A549 (cell line): ENCODE results near the gene USP6NL. TPM values are rescaled to one million over a fixed set of nuclear protein-coding genes. Genes with fewer than 3 reads are reported as not detected.

Experiments used
- ATAC-seq, 2 experiments: fragments of 200-7000 bp in 1 of 2; fragments of >200 bp in 1 of 2; cut with Nextera tagmentation in 1 of 2; cut with Tn5 transposase in 1 of 2; 3 replicates each; pipeline versions ENCODE4 v1.8.0 to v1.9.1; 2018 to 2020; ENCODE audit warnings: mild to moderate bottlenecking in 1 of 2, moderate library complexity in 1 of 2
- CTCF ChIA-PET: fragments of 300-600 bp; sonication (Branson Sonifier 250); formaldehyde crosslinking; extraction: SDS; loops from one replicate; lab custom pipeline; 2021; ENCODE audit warnings: antibody characterized with exemption, inconsistent platforms; lab: Yijun Ruan, JAX
- POLR2A ChIA-PET: fragments of 350-600 bp; formaldehyde crosslinking; extraction: SDS; loops from one replicate; lab custom pipeline; 2021; ENCODE audit warnings: antibody characterized with exemption, inconsistent platforms; lab: Yijun Ruan, JAX
- DNase-seq, 2 experiments: peaks; one replicate each; pipeline versions ENCODE4 v3.0.0 to v3.0.0-alpha.2; 2011 to 2016; ENCODE audit warnings: low read depth in 1 of 2, low spot score in 1 of 2
- FAIRE-seq: peaks from 2 replicates; lab custom pipeline; 2011; peaks lifted over from hg19 to GRCh38; lab: Jason Lieb, UNC
- H3K27ac ChIP-seq, 2 experiments: fragments of >200 bp; sonication (Bioruptor Twin); formaldehyde crosslinking; 3 replicates each; pipeline ENCODE4 v1.5.1; 2016 to 2017
- H3K4me1 ChIP-seq: fragments of >200 bp; sonication (Bioruptor Twin); formaldehyde crosslinking; 3 replicates; pipeline ENCODE4 v1.6.1; 2016
- H3K4me2 ChIP-seq: fragments of >200 bp; sonication (Bioruptor Twin); formaldehyde crosslinking; 3 replicates; pipeline ENCODE4 v1.6.1; 2016
- H3K4me3 ChIP-seq: fragments of >200 bp; sonication (Bioruptor Twin); formaldehyde crosslinking; 3 replicates; pipeline ENCODE4 v1.5.1; 2016
- H3K9me3 ChIP-seq: fragments of >200 bp; sonication (Bioruptor Twin); formaldehyde crosslinking; 3 replicates; pipeline ENCODE4 v1.6.1; 2016
- CBX2 ChIP-seq: fragments of 200-600 bp; sonication (generic); IDR thresholded peaks from 2 replicates; pipeline ENCODE4 v1.6.1; 2016; ENCODE audit warnings: low read depth, mild to moderate bottlenecking, borderline replicate concordance
- CBX8 ChIP-seq: fragments of 200-600 bp; sonication (generic); IDR thresholded peaks from 2 replicates; pipeline ENCODE4 v1.6.1; 2016
- CEBPB ChIP-seq, 2 experiments: fragments of >200 bp in 1 of 2; sonication (Bioruptor Twin) in 1 of 2; formaldehyde crosslinking in 1 of 2; IDR thresholded peaks; 2 replicates each; pipeline ENCODE4 v1.6.1; 2012 to 2016
- CHD2 ChIP-seq: fragments of 150-350 bp; IDR thresholded peaks from 2 replicates; pipeline ENCODE4 v1.6.1; 2014; ENCODE audit warnings: low read length; ENCODE audit not compliant: partially characterized antibody
- CHD4 ChIP-seq: fragments of 200-600 bp; sonication (generic); IDR thresholded peaks from 2 replicates; pipeline ENCODE4 v1.6.1; 2016; ENCODE audit warnings: antibody characterized with exemption, mild to moderate bottlenecking, borderline replicate concordance
- EHF ChIP-seq: fragments of 250-450 bp; sonication (Bioruptor Pico); IDR thresholded peaks from 2 replicates; pipeline ENCODE4 v1.5.0; 2020; ENCODE audit warnings: mild to moderate bottlenecking
- EHMT2 ChIP-seq: fragments of 200-600 bp; sonication (generic); IDR thresholded peaks from 2 replicates; pipeline ENCODE4 v1.6.1; 2016; ENCODE audit warnings: antibody characterized with exemption, low read depth, mild to moderate bottlenecking, moderate library complexity
- FOSL2 ChIP-seq, 2 experiments: fragments of 450-650 bp in 1 of 2; fragments of >200 bp in 1 of 2; sonication (Bioruptor Twin) in 1 of 2; formaldehyde crosslinking; IDR thresholded peaks; 2 replicates each; pipeline versions ENCODE4 v1.5.0 to v1.6.1; 2016 to 2020; ENCODE audit warnings: mild to moderate bottlenecking in 1 of 2, moderate library complexity in 1 of 2
- GATA3 ChIP-seq: IDR thresholded peaks from 2 replicates; pipeline ENCODE4 v1.6.1; 2012; ENCODE audit warnings: borderline replicate concordance
- HDAC2 ChIP-seq: fragments of 200-600 bp; sonication (generic); IDR thresholded peaks from 2 replicates; pipeline ENCODE4 v1.6.1; 2016
- HOXB5 ChIP-seq: fragments of 250-450 bp; sonication (Bioruptor Pico); IDR thresholded peaks from 2 replicates; pipeline ENCODE4 v1.5.0; 2020; ENCODE audit warnings: mild to moderate bottlenecking, moderate library complexity
- KDM1A ChIP-seq: fragments of 200-600 bp; sonication (generic); IDR thresholded peaks from 2 replicates; pipeline ENCODE4 v1.6.1; 2016; ENCODE audit warnings: low read depth, mild to moderate bottlenecking
- KDM5A ChIP-seq: fragments of 200-600 bp; sonication (generic); IDR thresholded peaks from 2 replicates; pipeline ENCODE4 v1.6.1; 2016; ENCODE audit warnings: antibody characterized with exemption, mild to moderate bottlenecking
- MYC ChIP-seq: IDR thresholded peaks from 2 replicates; pipeline ENCODE4 v1.6.1; 2012; ENCODE audit warnings: mild to moderate bottlenecking, inconsistent platforms, low read length, improper control_type of control experiment, borderline replicate concordance
- NPAS2 ChIP-seq: fragments of 250-450 bp; sonication (Bioruptor Pico); IDR thresholded peaks from 2 replicates; pipeline ENCODE4 v1.8.0; 2022; ENCODE audit warnings: mild to moderate bottlenecking, moderate library complexity, borderline replicate concordance
- NR3C1 ChIP-seq: fragments of >200 bp; sonication (Bioruptor Twin); formaldehyde crosslinking; IDR thresholded peaks from 3 replicates; pipeline ENCODE4 v1.6.1; 2017
- PHF8 ChIP-seq: fragments of 200-600 bp; sonication (generic); IDR thresholded peaks from 2 replicates; pipeline ENCODE4 v1.6.1; 2016; ENCODE audit warnings: low read depth, mild to moderate bottlenecking, antibody characterized with exemption, moderate library complexity, borderline replicate concordance
- POLR2A ChIP-seq: IDR thresholded peaks from 2 replicates; pipeline ENCODE4 v1.6.1; 2012; ENCODE audit warnings: mild to moderate bottlenecking, low read length
- POLR2AphosphoS2 ChIP-seq: conservative IDR thresholded peaks from 2 replicates; pipeline ENCODE4 v1.6.1; 2012; ENCODE audit warnings: low read length, improper control_type of control experiment, inconsistent platforms
- RAD21 ChIP-seq, 2 experiments: fragments of >200 bp in 1 of 2; sonication (Bioruptor Twin) in 1 of 2; formaldehyde crosslinking in 1 of 2; IDR thresholded peaks in 1 of 2; conservative IDR thresholded peaks in 1 of 2; 2 replicates in 1 of 2; 3 replicates in 1 of 2; pipeline ENCODE4 v1.6.1; 2012 to 2018; ENCODE audit warnings: inconsistent platforms in 1 of 2
- RCOR1 ChIP-seq: fragments of 150-350 bp; IDR thresholded peaks from 2 replicates; pipeline ENCODE4 v1.6.1; 2014; ENCODE audit warnings: antibody characterized with exemption, low read length, low read depth
- RFX5 ChIP-seq: fragments of 450-650 bp; IDR thresholded peaks from 2 replicates; pipeline ENCODE4 v1.7.1; 2014; ENCODE audit warnings: antibody characterized with exemption, mild to moderate bottlenecking, moderate library complexity
- RNF2 ChIP-seq: fragments of 200-600 bp; sonication (generic); IDR thresholded peaks from 2 replicates; pipeline ENCODE4 v1.6.1; 2016; ENCODE audit warnings: low read depth, mild to moderate bottlenecking, antibody characterized with exemption, moderate library complexity, borderline replicate concordance
- SREBF2 ChIP-seq: fragments of 450-650 bp; IDR thresholded peaks from 2 replicates; pipeline ENCODE4 v1.6.1; 2014; ENCODE audit warnings: mild to moderate bottlenecking, moderate library complexity
- TFCP2L1 ChIP-seq: fragments of 250-450 bp; sonication (Bioruptor Pico); IDR thresholded peaks from 2 replicates; pipeline ENCODE4 v1.5.0; 2021; ENCODE audit warnings: mild to moderate bottlenecking
- TP53 ChIP-seq: fragments of 250-450 bp; sonication (Bioruptor Pico); IDR thresholded peaks from 2 replicates; pipeline ENCODE4 v1.5.0; 2021; ENCODE audit warnings: mild to moderate bottlenecking, moderate library complexity
- ZC3H11A ChIP-seq: fragments of 450-650 bp; IDR thresholded peaks from 2 replicates; pipeline ENCODE4 v1.6.1; 2014; ENCODE audit warnings: antibody characterized with exemption, mild to moderate bottlenecking
- ZNF302 ChIP-seq: fragments of 250-450 bp; sonication (Bioruptor Pico); IDR thresholded peaks from 2 replicates; pipeline ENCODE4 v1.9.0; 2021; ENCODE audit warnings: inconsistent platforms, mild to moderate bottlenecking, moderate library complexity
- WGBS: methylation state at CpG from one replicate; pipeline ENCODE4 v1.1.6; 2017; ENCODE audit errors: missing lambda C conversion rate; 5-methylcytosine and 5-hydroxymethylcytosine counted together
- polyA plus RNA-seq, 4 experiments: library from polyadenylated mRNA; depleted of rRNA in 3 of 4; stranded (reverse); fragments of >200 nt; fragmentation: RNase III in 1 of 4; extraction: RNeasy Plus Mini Kit Qiagen cat#74134 plus additional on column Dnase treatment in 1 of 4; gene quantifications; 2 replicates in 3 of 4; 3 replicates in 1 of 4; pipeline ENCODE4 v1.2.3, GENCODE V29; 2011 to 2017
- TF ChIP-seq, protein P1 (sequence below): fragments of 250-450 bp; sonication (Bioruptor Pico); IDR thresholded peaks from 2 replicates; pipeline ENCODE4 v1.5.0; 2020; ENCODE audit warnings: low read depth, mild to moderate bottlenecking, moderate library complexity
- TF ChIP-seq, protein P2 (sequence below): fragments of 150-350 bp; IDR thresholded peaks from 2 replicates; pipeline ENCODE4 v1.6.1; 2014; ENCODE audit warnings: low read depth, mild to moderate bottlenecking, low read length
- TF ChIP-seq, protein P3 (sequence below): fragments of >200 bp; sonication (Bioruptor Twin); formaldehyde crosslinking; IDR thresholded peaks from 3 replicates; pipeline ENCODE4 v1.5.1; 2016

USP6NL gene
- polyA plus RNA-seq, 2 of the 4 experiments (the other 2 are of a cell fraction): 10.6 to 18.2 TPM

DNA sequence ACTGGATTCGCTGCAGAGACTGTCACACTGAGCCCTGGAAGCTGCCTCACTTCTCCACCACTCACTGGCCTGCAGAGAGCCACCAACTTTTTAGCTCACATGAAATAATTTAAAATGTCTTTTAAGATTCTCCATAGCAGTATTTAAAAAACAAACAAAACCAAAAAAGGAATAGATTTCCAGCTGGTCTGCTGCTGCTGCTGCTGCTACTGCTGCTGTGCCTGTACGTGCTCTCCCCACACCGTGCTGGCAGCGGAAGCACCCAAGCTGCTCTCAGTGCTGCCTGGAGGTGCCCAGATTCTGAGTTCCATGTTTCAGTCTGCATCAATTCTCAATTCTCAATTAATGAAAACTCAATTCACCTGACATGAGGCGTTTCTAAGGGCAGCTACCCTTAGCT lies 146.0 kb downstream of the USP6NL start:
- FAIRE-seq (no peak), ATAC-seq (no peak), DNase-seq (no peak)
- Histone ChIP-seq H3K4me1 (no peaks in the 10 kb centered on the region), H3K27ac (no peak overlapping the region), H3K4me2 (no peak overlapping the region), H3K9me3 (no peaks in the 10 kb centered on the region), H3K4me3 (no peak overlapping the region)
- WGBS: 89% methylated on average over 5 of the region's 5 CpGs
- ChIA-PET CTCF (interaction anchor here (1.0 to 1.6 kb wide), 2 partner anchors 32 to 292 kb away, joined by 3 read pairs; no protein-coding TSS in a partner anchor), POLR2A (no interaction called here)
- TF ChIP-seq CBX8: no peak
- TF ChIP-seq PHF8: no peak
- TF ChIP-seq ZNF302: no peak
- no peak for TF ChIP-seq EHMT2
- TF ChIP-seq HOXB5 (CRISPR knock-in tag): no peak

DNA sequence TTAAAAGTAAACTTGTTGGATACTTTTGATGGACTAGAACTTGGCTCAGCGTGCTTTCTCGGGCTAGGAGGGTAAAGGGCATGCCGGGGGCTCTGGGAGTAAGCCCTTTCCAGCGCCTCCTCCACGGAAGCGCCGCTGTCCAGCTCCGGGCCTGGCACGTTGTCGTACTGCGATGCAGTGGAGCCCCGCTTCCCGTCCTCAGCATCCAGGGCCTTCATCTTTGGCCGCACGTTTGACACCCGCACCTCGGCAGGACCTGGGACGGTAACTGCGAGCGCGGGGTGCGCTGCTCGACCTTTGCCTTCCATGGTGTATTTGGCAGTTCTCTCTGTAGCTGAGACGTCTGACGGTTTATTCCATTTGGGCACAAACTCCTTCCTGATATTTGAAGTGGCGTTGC lies 148.3 kb downstream of the USP6NL start:
- no peak overlapping the region for H3K4me3 ChIP-seq
- no peaks in the 10 kb centered on the region for H3K9me3 ChIP-seq
- H3K4me2 ChIP-seq: no peak overlapping the region
- ChIA-PET CTCF (interaction anchor here (1.6 kb wide), 1 partner anchor 39 kb away, joined by 3 read pairs; no protein-coding TSS in a partner anchor), POLR2A (no interaction called here)
- WGBS: 96% methylated on average over 26 of the region's 26 CpGs
- no peak for FAIRE-seq
- no peaks in the 10 kb centered on the region for H3K4me1 ChIP-seq
- no peak overlapping the region for H3K27ac ChIP-seq
- DNase-seq: no peak
- no peak for ATAC-seq
- no peak for TF ChIP-seq POLR2AphosphoS2
- no peak for TF ChIP-seq CHD4
- no peak for TF ChIP-seq CEBPB (IDR thresholded peaks at IDR 0.05)
- no peak for TF ChIP-seq KDM1A
- TF ChIP-seq MYC: no peak
- TF ChIP-seq POLR2A: no peak
- no peak for TF ChIP-seq KDM5A
- TF ChIP-seq, protein P1, sequence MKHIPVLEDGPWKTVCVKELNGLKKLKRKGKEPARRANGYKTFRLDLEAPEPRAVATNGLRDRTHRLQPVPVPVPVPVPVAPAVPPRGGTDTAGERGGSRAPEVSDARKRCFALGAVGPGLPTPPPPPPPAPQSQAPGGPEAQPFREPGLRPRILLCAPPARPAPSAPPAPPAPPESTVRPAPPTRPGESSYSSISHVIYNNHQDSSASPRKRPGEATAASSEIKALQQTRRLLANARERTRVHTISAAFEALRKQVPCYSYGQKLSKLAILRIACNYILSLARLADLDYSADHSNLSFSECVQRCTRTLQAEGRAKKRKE (CRISPR knock-in tag): no peak
- no peak for TF ChIP-seq RFX5
- no peak for TF ChIP-seq EHF (CRISPR knock-in tag)
- TF ChIP-seq TFCP2L1: no peak
- TF ChIP-seq ZC3H11A: no peak
- TF ChIP-seq CBX2: no peak
- no peak for TF ChIP-seq GATA3
- no peak for TF ChIP-seq FOSL2 (IDR thresholded peaks at IDR 0.05)
- TF ChIP-seq FOSL2 (CRISPR knock-in tag; IDR thresholded peaks at IDR 0.05): no peak
- TF ChIP-seq RCOR1: no peak

DNA sequence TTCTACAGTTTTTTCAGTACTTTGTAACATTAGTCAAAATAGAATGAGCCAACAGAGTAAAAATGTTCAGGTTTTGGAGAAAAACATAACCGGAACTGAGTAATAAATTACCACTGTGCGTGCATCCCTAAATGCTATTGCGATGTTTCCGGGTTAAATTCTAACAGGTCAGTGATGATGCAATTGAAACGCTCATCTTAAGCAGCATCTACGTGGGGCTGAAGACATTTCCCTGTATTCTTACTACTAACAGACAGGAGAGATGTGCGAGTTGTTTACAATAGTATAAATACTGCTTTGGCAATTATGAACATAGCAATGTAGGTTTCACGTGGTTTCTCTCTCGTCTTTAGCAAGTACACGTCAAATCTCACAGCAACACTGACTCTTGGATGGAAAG lies 149.4 kb downstream of the USP6NL start:
- POLR2A ChIA-PET: no interaction called here
- FAIRE-seq: no peak

DNA sequence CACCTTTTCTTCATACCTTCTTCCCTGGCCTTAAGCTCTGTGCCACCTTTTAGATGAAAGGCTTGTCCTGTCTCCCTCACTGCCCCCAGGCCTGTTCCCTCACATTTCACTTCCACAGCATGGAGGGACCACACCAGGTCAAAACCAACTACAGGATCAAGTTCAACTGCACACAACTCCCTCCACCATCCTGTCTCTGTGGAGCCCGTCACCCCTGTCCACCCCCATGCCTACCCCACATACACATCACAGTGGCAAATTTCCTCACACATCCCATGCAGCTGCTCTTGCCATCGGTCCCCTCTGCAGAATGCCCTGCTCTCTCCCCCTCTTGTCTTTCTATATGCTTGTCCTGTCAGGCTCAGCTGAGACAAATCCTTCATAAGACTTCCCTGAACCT lies 154.1 kb downstream of the USP6NL start:
- no peak for ATAC-seq
- Histone ChIP-seq H3K27ac (no peak overlapping the region), H3K4me3 (no peak overlapping the region), H3K4me1 (no peaks in the 10 kb centered on the region), H3K9me3 (no peaks in the 10 kb centered on the region), H3K4me2 (no peak overlapping the region)
- ChIA-PET POLR2A (no interaction called here), CTCF (interaction anchor here (0.7 to 0.9 kb wide), 2 partner anchors 22 to 278 kb away, joined by 3 to 4 read pairs; no protein-coding TSS in a partner anchor)
- DNase-seq: no peak
- WGBS: 74% methylated on average over 2 of the region's 2 CpGs
- no peak for FAIRE-seq
- TF ChIP-seq RAD21 (conservative IDR thresholded peaks at IDR 0.05 in 1 of 2, IDR thresholded peaks at IDR 0.05 in 1 of 2): no peak
- no peak for TF ChIP-seq TP53 (CRISPR knock-in tag)
- no peak for TF ChIP-seq SREBF2
- no peak for TF ChIP-seq GATA3
- TF ChIP-seq, protein P1 (CRISPR knock-in tag): no peak
- no peak for TF ChIP-seq CHD2
- TF ChIP-seq POLR2AphosphoS2: no peak
- TF ChIP-seq NR3C1: no peak
- TF ChIP-seq, protein P2, sequence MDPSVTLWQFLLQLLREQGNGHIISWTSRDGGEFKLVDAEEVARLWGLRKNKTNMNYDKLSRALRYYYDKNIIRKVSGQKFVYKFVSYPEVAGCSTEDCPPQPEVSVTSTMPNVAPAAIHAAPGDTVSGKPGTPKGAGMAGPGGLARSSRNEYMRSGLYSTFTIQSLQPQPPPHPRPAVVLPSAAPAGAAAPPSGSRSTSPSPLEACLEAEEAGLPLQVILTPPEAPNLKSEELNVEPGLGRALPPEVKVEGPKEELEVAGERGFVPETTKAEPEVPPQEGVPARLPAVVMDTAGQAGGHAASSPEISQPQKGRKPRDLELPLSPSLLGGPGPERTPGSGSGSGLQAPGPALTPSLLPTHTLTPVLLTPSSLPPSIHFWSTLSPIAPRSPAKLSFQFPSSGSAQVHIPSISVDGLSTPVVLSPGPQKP: no peak
- TF ChIP-seq, protein P3, sequence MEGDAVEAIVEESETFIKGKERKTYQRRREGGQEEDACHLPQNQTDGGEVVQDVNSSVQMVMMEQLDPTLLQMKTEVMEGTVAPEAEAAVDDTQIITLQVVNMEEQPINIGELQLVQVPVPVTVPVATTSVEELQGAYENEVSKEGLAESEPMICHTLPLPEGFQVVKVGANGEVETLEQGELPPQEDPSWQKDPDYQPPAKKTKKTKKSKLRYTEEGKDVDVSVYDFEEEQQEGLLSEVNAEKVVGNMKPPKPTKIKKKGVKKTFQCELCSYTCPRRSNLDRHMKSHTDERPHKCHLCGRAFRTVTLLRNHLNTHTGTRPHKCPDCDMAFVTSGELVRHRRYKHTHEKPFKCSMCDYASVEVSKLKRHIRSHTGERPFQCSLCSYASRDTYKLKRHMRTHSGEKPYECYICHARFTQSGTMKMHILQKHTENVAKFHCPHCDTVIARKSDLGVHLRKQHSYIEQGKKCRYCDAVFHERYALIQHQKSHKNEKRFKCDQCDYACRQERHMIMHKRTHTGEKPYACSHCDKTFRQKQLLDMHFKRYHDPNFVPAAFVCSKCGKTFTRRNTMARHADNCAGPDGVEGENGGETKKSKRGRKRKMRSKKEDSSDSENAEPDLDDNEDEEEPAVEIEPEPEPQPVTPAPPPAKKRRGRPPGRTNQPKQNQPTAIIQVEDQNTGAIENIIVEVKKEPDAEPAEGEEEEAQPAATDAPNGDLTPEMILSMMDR: no peak

More for the DNA sequence above, 149.4 kb downstream of the USP6NL start:
- CTCF ChIA-PET: interaction anchor here (1.6 kb wide), 1 partner anchor 38 kb away, joined by 3 read pairs; no protein-coding TSS in a partner anchor
- WGBS: 89% methylated on average over 10 of the region's 10 CpGs
- no peak overlapping the region for H3K4me2 ChIP-seq
- no peaks in the 10 kb centered on the region for H3K9me3 ChIP-seq
- no peak for TF ChIP-seq NPAS2 (CRISPR knock-in tag)
- no peak for TF ChIP-seq RNF2
- TF ChIP-seq NR3C1: no peak
- TF ChIP-seq RFX5: no peak
- TF ChIP-seq HDAC2: no peak
- TF ChIP-seq, all 56 proteins: peak for 0
- Histone ChIP-seq H3K4me3 (no peak overlapping the region), H3K27ac (no peak overlapping the region), H3K4me1 (no peaks in the 10 kb centered on the region)
- no peak for DNase-seq
- ATAC-seq: no peak
